Fibroblast of peridontal ligament (primary cell): Measurements from ENCODE around the gene XKR7.

Experiments used
- DNase-seq: peaks from one replicate; pipeline ENCODE4 v3.0.0-alpha.2; 2010; ENCODE audit errors: extremely low read depth

XKR7 gene

DNA sequence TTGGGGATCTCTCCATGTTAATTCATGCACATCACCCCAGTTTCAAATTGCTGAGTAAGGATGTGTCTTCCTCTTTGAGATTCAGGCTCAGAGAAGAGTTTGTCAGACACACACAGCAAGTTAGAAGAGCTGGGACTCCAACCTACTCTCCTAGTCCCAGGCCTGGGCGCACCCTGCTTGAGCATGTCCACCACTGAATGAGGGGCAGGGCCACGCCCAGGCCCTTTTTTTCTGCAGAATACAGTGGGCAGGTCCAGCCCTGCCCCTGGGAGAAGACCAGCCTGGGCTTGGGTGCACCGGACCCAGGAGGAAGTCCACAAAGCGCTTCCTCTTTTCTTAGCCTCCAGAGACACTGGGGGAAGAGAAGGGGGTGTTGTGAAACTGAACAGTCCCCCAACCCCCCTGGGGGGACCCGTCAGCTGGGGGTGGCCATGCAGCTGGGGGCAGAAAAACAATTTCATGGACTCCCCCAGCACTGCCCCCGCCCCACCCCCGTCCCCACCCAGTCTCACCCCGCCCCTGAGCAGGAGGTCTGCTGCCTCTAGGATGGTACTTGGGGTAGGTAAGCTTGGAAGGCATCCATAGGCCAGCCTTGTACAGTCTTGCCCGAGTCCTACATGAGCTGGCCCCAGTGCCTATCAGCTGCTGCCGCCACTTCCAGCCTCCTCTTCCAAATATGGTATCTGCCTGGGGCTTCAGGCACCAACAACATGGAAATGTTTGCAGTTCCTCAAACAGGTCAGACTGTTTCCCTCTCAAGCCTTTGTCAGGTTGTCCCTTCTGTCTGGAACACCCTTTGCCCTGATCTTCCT, 72.4 kb downstream of the XKR7 start:
- DNase-seq: no peak

DNA sequence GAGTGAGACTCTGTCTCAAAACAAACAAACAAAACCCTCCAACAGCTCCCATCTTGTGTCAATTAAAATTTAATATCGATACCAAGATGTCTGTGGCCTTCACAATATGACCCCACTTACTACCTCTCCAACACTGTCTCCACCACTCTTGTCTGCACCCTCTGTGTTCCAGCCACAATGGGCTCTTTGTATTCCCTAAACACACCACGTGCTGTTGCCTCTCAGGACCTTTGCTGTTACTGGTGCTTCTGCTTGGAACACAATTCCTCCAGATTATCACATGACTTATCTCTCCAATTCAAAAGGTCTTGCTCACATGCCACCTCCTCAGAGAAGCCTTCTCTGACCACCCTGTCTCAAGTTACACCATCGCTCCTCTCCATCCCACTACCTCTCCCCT, 78.0 kb downstream of the XKR7 start:
- no peak for DNase-seq

- no peak for DNase-seq
Observed at GRCh38 chr20:32050324-32050841, 82.4 kb downstream of the XKR7 start.

DNA sequence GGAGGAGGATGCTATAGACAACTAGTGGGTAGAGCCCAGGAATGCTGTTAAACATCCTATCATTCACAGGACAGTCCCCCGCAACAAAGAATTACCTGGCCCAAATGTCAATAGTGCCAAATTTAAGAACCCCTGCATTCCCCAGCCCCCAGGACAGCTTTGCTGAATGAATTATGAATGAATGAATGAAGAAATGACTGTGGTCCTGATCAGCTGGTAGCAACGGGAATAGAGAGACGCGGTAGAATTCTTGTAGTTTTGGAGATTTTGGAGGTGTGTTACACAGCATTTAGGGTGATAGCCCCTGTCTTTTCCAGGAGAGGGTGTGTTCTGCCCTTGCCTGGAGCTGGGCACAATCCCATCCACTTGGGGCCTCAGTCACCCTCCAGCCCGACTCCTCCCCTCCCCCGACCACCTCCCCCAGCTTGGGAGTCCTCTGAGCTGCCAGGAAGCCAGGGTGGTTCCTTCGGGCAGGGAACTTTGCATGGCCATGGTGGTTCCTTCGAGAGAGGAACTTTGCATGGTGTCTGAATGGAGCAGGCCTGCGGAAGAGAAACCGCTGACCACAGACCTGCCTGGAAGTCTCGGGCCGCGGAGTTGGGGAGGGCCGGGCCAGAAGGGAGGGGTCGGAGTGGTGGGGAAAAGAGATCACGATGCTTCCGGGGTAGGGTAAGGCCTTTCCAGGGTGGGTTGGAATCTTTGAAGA, 83.1 kb downstream of the XKR7 start:
- DNase-seq: no peak

DNA sequence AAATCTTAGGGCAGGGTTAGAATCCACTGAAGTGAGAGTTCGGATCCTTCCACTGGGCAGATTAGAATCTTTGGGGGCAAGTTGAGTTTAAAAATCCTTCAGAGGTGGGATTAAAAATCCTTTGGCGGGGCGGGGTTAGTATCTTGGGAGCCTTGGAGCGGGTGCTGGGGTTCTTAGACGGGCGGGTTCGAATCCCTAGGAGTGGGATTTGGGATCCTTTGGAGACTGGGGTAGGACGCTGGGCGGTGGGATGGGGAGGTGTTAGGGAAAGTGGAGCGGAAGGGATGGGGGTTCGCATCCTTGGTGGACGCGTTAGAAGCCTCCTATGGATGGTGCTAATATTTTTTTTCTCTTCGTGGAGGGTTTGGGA, 83.8 kb downstream of the XKR7 start:
- no peak for DNase-seq

DNA sequence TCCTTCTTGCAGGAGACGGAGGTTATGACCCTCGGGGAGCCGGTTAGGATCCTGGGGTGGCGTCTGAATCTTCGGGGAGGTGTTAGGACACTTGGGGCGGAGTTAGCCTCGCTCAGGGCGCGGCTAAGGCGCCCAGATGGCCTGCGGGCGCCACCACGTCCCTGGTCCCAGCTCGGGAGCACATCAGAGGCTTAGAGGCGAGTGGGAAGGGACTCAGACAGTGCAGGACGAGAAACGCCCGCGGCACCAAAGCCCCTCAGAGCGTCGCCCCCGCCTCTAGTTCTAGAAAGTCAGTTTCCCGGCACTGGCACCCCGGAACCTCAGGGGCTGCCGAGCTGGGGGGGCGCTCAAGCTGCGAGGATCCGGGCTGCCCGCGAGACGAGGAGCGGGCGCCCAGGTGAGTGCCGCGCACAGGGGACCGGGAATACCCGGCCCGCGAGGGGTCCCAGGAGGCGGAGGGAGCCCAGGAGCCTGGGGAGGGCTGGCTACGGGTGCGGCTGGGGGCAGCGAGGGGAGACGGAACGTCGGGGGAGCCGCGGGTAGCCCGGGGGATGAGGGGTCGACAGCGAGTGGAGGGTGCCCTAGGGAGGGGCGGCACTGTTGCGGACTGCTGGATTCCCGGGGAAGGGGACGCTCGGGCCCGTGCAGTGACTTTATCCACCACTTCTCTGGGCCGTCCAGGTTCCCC, 84.3 kb downstream of the XKR7 start, which contains the start of gene HCK:
TSS of gene HCK (plus strand) at position 153 of the 688 bp plus-strand sequence.
- DNase-seq: no peak

GRCh38 chr20:32052778-32053362, 84.9 kb downstream of the XKR7 start:
- no peak for DNase-seq
